ENCODE measurements around the gene DSCAM.

Gene DSCAM

DNA sequence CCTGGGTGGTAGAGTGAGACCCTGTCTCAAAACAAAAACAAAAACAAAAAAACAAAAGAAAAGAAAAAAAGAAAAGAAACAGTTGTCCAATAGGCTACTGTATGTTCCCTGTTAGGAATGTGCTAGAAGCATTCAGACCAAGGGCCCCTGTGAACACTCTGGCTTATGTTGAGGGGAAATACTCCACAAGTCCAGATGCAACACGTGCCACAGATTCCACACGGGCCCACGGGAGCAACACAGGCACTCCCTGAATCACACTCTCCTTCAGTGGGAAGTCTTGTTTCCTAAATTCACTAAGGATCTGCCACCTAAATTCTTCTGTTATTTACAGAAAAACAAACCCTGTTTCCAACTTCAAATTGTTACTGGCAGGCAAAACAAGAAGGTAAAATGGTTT lies 688.6 kb downstream of the DSCAM start:
- DNase-seq = no peak

- no peak for DNase-seq
Measured at GRCh38 chr21:40155563-40155962, 691.4 kb downstream of the DSCAM start.

DNA sequence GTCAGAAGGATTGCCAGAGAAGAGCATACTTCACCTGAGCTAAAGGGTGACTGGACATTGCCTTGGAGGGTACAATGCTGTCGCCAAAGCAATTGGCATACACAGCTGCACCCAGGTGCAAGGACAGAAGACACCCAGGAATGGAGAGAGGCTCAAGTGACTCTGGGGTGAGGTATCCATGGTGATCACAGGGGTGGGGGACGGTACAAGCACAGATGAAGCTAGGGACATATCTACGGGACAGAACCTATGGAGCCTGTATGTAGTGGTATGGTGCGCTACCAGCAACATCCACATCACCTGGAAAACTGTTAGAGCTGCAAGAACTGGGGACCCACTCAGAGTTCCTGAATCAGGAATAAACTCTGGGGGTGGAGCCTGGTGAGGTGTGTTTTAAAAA lies 693.6 kb downstream of the DSCAM start:
- DNase-seq = no peak

GRCh38 chr21:40152476-40152875 lies 694.5 kb downstream of the DSCAM start:
- no peak for DNase-seq

DNA sequence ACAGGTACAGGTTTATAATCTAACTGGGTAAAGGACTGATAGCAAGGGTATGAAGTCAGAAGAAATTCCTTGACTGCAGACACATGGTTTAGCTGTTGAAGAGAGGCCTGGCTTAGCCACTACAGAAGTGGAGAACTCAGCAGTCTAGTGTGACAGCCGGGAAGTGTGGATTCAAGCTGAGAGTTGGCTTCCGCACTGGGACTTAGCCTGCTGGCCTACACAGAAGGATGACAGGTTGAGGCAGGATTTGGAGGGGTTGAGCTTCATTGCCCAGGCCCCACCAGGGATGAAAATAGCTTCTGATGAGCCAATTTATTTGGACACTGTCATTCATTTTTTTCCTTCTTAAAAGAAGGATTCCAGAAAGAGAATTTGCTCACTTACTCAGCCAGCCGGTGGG lies 695.3 kb downstream of the DSCAM start:
- DNase-seq = no peak

DNA sequence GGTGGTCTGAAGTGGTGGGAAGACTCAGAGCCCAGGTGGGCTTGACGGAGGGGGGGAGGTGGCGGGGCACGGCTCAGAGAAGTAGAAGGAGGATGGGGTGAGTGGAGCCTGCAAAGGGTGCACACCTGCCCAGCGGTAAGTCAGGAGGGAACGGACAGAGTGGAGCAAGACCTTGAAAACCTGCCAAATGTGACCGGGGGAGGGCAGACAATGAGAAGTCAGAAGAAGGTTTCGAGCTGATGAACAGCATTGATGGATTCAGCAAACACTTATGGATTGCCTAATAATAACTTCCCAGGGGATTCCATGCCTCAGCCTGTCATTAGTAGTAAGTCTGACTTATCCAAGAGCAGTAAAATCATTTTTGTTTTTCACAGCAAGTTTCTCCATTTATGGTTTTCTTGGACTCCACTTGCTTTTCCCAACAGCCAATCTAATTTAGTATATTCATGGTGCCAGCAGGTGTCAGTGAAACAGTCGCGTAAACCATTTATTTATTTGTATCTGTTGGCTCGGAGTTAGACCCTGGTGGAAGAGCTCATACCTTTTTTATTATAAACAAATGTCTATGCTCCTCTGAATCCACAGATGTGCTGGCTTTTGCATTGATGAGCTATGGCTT lies 700.6 kb downstream of the DSCAM start:
- no peak for DNase-seq

DNA sequence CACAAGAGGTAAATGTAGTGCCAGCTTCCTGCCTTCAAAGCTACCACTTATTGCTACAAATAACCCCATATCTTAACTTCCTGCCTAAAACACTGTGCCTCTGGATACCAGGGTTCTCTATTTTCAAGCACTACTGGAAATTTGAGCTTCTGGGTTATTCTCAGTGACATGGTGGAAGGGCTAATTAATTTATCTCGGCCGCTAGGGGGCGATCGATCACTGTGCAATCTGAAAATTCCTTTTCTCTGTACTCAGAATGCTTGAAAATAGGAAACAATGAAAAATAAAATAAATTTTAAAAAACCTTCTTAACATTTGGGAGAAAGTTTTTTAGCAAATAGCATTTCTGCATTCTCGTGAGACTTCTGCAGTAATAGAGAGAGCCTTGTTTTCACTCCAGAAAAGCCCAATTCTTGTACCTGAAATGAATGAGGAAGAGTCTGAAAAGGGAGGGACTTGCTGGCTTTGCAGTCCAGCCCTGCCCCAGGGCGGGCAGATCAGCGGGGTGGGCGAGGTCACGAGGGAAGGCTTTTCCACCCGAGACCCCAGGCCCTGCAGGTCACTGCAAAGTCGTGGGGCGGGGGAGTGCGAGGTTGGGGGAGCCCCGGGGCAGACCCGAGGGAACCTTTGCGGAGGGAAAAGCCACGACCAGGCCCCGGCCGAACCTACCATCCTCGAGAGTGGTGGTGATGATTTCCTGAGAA lies 703.0 kb downstream of the DSCAM start:
- DNase-seq = no peak

GRCh38 chr21:40141621-40142020 lies 705.3 kb downstream of the DSCAM start:
- no peak for DNase-seq

- no peak for DNase-seq
Measured at GRCh38 chr21:40140675-40141074, 706.3 kb downstream of the DSCAM start.

- DNase-seq = no peak
Measured at GRCh38 chr21:40139636-40140035, 707.3 kb downstream of the DSCAM start.

GRCh38 chr21:40136571-40136970 lies 710.4 kb downstream of the DSCAM start:
- DNase-seq = no peak

DNA sequence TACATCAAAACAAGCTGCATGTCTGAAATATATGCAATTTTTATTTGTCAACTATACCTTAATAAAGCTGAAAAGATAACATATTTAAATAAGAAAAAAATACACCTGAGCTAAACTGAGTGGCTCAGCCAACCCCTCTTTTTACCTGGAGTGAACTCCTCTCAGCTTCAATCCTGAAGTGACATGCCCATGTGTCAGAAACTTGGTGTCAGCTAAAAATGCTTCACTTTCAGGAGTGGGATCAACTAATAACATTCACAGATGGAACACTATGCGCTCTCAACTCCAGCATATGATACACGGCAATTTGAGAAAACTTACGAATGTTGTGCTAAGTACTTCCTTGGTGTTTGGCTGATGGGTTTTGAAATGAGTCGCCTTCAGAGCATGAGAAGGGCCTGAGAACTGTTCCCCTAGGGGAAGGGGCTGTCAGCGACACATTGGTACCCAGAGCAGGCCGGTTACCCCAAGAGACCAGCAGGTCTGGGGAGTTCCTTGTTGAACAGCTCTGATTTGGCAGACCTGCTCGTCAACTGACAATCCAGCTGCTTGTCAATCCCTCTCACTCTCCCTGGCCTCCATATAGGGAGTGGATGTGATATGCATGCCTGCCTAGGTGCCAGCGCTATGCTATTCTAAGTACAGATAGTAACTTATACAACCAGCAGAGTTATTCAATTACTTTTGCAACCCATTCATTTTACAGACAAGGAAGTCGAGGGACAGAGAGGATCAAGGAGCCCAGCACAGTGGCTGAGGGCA lies 712.0 kb downstream of the DSCAM start:
- DNase-seq = no peak

GRCh38 chr21:40130476-40130875 lies 716.5 kb downstream of the DSCAM start:
- DNase-seq = no peak

DNA sequence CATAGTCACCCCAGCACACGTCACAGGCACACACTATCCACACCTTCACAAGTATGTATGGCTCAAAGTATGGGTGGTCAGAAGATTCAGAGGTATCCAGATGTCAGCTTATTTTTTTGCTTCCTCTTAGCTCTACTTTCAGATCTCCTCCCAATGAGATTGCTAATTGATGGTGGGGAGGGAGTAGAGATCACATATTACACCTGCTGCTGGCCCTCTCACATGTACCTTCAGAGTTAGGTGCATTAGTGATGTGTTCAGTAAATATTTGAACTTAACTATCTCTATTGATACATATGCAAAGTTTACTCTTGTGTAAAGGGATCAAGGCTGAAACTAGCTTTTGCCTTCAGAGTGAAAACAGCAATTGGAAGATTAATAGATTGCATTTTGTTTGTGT lies 717.1 kb downstream of the DSCAM start:
- no peak for DNase-seq

DNA sequence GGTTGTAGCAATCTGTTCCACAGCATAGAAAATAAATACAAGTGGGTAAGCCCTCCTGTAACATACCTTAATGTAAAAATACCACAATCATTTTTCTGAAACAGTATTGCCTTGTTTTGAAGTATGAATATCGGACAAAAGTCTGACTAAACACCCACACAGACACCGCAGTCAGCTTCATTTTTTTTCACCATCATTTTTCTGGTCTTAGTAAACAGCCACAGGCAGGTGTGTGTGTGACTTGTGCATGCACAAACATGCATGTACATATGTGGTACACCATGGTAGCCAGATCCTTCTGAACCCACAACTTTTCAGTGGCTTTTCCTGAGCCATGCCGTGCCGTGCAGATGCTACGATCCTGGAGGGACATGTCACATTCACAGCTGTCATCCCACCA lies 718.1 kb downstream of the DSCAM start:
- DNase-seq = no peak

GRCh38 chr21:40120940-40121575 lies 725.9 kb downstream of the DSCAM start:
- no peak for DNase-seq

GRCh38 chr21:40118527-40118926 lies 728.4 kb downstream of the DSCAM start:
- DNase-seq = no peak

DNA sequence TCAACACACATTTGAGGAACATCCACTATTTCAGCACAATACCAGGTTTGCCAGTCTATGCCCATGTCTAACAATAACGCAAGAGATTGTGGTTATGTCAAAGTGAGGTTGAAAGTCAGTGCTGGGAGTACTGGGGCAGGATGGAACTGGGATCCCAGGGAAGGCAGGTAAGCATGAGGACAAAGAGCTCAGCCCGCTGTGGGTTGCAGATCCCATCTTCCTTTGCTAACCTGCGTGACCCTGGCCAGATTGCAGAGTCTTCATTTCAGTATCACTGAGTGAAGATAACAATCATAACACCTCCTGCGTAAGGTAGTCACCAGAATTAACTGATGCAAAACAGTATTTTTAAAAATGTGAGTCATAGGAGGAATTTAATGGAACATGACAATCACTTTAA lies 729.7 kb downstream of the DSCAM start:
- DNase-seq = no peak

DNA sequence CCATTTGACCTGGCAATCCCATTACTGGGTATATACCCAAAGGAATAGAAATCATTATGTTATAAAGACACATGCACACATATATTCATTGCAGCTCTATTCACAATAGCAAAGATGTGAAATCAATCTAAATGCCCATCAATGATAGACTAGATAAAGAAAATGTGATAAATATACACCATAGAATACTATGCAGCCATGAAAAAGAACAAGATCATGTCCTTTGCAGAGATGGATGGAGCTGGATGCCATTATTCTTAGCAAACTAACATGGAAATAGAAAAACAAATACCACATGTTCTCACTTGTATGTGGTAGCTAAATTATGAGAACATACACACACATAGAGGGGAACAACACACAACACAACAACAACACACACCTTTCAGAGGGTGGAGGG lies 731.2 kb downstream of the DSCAM start:
- DNase-seq = no peak

GRCh38 chr21:40102682-40103081 lies 744.3 kb downstream of the DSCAM start:
- no peak for DNase-seq

DNA sequence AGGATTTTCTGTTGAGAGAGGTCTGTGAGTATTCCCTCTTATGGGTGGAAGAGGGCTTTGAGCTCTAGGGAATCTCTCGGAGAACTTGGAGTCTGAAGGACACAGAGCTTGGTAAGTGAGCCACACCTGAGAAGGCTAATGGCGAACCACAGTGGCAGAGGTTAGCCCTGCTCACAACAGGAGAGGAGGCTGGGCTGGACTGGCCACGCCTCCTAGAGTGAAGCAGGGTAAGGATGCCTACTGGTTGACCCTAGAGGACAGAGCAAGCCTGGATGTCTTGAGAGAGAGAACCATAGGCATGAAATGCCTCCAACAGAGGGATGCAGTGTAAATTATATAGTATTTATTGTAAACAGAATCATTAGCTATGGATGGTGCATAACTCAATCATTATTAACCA lies 747.1 kb downstream of the DSCAM start:
- no peak for DNase-seq

DNA sequence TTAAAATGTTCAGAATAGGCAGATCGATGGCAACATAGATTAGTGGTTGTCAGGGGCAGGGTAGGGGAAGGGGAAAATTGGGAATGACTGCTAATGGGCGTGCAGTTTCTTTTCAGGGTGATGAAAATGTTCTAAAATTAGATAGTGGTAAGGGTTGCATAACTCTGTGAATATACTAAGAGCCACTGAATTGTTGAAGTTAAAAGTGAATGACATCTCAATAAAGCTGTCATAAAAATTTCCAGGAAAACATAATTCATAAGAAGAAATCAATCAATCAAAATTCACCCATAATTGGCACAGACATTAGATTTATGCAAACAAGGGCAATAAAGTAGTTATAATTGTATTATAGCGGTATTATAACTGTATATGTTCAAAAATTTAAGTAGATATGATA lies 751.5 kb downstream of the DSCAM start:
- DNase-seq = no peak

DNA sequence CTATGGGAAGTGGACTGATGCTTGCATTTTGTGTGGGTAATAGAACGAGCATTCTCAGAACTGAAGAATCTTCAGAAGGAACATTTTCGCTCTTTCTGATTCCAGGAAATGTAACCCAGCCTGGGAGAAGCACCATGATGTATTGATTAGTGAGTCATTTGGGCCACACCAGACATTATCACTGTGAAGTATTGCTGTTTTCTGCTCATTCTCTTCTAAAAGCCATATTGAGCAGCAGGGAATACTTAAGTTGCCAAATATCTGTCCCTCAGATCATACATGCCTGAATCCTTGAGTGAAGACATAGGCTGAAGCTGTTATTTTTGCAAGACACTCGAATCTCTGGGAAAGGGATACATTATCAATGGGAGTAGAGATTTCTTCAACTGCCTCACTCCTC lies 766.6 kb downstream of the DSCAM start:
- no peak for DNase-seq

- no peak for DNase-seq
Measured at GRCh38 chr21:40074710-40075109, 772.2 kb downstream of the DSCAM start.
